ENCODE data around the gene JSRP1.

Gene JSRP1

DNA sequence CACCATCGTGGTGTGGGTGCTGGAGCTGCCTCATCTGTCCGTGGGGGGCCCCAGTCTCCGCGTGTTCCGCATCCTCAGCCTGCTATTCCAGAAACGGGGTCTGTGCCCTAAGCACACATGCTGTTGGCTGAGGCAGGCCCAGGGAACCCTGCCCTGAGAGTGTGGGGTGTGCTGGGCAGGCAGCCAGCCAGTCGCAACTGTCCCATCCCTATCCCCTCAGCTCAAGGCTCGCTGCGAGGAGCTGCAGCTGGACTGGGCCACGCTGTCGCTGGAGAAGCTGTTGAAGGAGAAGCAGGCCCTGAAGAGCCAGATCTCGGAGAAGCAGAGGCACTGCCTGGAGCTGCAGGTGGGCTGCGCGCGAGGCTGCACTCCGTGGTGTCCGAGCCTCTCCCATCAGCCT, 42.0 kb downstream of the JSRP1 start:
- DNase-seq: no peak

DNA sequence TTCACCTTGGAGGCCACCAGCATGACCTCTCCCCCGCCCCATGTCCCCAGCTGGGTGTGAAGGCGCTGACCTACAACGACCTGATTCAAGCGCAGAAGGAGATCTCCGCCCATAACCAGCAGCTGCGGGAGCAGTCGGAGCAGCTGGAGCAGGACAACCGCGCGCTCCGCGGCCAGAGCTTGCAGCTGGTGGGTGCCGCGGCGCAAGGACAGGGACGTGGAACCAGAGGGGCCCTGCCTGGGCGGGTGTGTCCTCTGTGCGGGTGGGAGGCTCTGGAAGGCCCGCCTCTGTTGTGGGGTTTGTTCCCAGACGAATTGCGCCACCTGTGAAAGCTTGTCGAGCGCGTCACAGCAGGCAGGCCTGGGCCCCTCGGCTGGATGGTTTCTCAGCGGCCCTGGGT, 42.4 kb downstream of the JSRP1 start:
- DNase-seq: no peak

DNA sequence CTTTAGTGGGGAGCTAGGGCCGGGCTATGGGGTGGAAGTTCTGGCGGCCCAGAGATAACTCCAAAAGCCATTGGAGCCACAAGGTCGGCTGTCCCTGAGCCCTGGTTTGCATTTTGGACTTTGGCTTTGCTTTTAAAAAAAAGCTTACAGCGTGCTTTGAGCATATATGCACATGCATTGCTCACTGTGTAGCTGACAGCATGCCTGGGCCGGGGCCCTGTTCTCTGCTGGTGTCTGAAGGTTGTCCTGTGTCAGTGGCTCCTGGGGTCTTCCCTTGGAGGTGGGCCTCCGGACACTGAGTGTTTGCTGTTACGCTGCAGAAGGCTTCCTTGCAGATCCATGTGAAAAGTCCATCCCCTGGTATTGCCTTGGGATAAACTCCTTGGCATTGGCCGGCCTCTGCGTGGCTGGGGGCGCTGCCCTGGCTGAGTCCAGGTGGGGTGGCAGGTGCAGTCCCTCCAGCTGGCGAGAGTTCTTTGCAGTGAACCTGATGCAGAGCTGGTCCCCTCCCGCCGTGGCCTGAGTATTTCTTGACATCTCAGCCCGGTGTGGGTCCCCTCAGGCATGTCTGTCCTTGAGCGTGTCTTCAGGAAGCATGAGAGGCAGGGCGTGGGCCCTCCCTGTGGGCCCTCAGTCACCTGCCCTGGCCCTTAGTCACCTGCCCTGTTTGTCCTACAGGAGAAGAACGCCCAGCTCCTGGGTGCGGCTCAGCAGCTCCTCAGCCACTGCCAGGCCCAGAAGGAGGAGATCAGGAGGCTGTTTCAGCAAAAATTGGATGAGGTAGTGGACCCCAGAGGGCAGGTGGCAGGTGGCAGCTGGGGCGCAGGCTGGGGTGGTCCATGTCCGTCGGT, 43.1 kb downstream of the JSRP1 start:
- DNase-seq: no peak

DNA sequence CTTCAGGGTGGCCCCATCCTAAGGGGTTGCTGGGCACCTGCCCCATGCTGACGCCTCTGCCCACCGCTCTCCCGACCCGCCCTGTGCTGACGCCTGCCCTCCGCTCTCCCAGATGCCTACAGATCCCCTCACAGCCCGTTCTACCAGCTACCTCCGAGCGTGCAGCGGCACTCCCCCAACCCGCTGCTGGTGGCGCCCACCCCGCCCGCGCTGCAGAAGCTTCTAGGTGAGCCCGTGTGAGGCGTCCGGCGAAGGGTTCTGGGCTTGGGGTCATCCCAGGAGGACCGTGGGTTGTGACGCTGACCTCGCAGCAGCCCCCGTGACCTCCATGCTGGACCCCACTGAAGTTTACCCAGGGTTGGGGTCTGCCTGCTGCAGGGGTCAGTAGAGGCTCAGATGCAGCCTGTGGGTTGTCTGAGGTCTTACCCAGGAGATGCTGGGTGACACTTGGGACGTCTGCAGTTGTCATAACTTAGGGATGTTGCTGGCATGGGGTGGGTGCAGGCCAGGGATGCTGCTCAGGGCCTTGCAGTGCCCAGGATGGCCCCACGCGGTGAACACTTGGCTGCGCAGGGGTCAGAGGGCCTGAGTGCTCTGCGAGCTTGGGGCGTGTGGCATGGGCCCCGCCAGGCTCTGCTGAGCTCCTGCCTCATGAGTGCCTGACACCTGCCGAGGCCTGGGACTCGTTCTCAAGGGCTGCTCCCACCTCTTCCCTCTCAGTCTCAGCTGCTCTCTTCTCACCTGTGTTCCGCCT, 45.1 kb downstream of the JSRP1 start:
- no peak for DNase-seq

DNA sequence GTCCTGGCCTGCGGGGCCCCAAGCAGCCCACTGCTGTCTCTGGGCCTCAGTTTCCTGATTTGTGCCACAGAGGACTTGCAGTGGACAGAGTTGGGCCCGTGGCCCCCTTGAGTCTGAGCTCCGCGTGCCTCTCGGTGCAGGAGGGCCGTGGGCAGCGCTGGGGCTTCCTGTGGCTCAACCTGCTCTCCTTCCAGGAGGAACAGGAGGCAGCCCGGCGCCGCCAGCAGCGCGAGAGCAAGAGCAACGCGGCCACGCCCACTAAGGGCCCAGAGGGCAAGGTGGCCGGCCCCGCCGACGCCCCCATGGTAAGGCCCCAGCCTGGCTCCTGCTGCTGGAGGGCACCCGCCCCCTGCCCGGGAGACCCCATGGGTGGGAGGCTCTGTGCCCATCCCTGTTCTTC, 46.0 kb downstream of the JSRP1 start:
- no peak for DNase-seq

DNA sequence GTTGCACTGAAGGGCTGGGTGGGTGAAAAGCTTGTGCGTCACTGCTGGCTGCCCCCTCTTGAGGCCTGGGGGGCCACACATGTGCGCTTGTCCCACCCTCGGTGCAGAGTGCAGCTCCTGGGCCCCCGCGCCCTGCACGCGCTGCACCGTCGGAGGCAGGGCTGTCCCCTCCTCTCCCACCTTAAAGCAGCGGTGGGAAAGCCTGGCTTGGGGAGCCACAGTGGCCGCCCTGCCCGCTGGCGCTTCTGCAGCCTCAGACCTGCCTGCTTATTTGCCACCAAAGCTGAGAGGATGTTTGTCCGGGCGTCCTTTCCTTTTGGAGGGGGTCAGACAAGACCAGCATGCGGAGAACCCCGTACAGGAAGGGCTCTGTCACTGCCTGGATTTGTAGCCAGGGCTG, 46.8 kb downstream of the JSRP1 start:
- DNase-seq: no peak

DNA sequence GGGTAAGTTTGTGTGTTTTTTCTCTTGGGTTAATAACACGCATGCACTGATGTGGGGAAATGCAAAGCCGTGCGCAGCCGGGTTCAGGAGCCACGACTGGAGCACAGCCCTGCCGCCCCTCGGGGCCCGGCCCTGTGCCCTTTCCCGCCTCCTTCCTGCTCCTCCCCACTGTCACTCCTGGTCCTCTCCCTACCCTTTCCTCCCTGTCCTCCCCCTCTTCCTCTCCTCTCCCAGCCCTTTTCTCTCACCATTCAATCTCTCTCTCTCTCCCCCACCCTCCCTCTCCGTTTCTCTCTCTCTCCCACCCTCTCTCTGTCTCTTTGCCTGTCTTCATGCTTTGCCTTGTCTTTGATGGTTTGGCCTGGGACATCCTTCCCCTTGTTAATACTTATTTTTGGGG, 47.2 kb downstream of the JSRP1 start:
- DNase-seq: no peak

DNA sequence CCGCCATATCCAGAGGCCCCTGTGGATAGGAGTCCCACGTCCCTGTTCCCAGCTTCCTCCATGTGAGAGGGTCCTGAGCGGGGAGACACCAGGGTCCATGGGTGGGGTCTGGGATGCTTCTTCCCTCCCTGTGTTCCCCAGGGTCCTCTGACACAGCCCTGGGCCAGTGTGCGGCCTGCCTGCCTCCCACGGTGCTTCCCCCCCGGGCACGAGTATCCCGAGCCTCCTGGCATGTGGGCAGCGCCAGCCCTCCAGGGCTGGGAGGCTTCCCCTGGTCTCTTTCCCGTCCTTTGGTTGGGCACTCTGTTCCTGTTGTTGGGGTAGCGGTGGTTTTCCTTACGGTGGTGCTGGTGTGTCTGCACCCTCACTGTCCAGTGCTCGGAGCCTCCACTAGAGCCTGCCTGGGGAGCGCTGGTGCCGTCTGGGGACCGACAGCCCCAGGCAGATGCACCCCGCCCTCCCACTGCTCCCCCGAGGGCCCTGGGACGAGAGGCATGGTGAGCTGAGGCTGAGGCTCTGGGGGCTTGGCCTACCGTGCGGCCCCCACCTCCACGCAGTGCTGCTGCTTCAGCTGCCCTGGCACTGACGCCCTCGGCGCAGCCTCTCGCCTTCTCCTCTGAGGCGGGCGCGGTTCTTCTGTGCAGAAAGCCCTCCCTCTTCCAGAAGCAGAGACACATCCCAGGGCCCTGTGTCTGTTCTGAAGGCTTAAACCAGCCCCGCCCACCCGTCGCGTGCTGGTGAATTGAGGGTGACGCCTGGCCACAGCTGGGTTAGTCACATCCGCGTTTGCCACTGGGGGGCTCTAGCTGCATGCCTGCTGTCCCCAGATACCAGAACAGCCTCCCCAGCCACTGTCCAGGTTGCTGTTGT, 48.0 kb downstream of the JSRP1 start:
- DNase-seq: peak in 1 of 2 donors; percentile 20

DNA sequence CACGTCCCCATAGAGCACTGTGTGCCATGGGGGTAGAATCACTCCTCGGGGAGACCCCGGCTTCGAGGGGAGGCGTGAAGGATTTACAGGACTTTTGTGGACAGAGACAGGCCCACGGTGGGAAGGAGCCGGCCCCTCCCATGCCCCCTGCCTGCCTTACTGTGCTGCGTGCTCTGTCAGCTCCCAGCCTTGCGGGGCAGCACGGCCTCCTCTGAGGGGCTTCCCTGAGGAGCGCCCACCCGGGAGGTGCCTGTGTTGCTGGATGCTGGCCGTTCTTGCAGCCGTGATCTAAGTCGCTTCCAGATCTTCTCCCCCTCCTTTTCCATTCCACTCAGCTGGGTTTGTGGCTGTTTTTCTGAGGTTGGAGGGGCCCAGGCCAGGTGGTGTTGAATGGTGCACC, 49.2 kb downstream of the JSRP1 start:
- DNase-seq: no peak

DNA sequence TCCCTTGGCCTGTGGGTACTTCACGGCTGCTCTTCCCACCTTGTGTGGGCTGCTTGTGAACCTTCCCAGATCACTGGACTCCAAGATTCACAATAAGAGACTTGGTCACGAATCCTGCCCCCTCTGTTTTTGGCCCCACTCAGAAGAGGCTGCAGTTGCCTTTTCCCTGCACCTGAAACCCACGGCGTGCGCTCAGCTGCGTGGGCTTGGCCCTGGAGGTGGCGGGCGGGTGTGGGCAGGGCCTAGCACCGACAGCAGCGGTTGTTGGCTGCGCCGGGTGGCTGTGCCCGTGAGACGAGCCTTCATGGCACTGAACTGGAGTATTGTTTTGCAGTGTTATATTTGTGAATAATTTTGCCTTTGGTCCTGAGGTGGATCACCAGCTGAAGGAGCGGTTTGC, 53.9 kb downstream of the JSRP1 start:
- DNase-seq: no peak

Data from inflammatory macrophage treated with lipopolysaccharide for 1 hour (primary cell).